Panc1 (cell line): Measurements from ENCODE around the gene RFTN1. TPM values are rescaled to one million over a fixed set of nuclear protein-coding genes. Genes with fewer than 3 reads are reported as not detected.

ENCODE experiments used
- ATAC-seq: fragments of 200-7000 bp; cut with Tn5 transposase; 2 replicates; pipeline ENCODE4 v1.9.1; 2020; ENCODE audit warnings: mild to moderate bottlenecking, moderate library complexity
- BruUV-seq: library from RNA; stranded (reverse); fragments of 400-500 nt; replicated peaks from 2 replicates; lab custom pipeline; 2021; lab: Mats Ljungman, UMichigan
- CTCF ChIA-PET: fragments of 300-600 bp; sonication (Branson Sonifier 250); formaldehyde crosslinking; loops from one replicate; lab custom pipeline; 2022; ENCODE audit warnings: antibody characterized with exemption; lab: Charles Lee
- POLR2A ChIA-PET: fragments of 300-600 bp; sonication (Branson Sonifier 250); formaldehyde crosslinking; loops from one replicate; lab custom pipeline; 2022; ENCODE audit warnings: antibody characterized with exemption; lab: Charles Lee
- DNase-seq: peaks from one replicate; pipeline ENCODE4 v3.0.0-alpha.2; 2010; ENCODE audit warnings: low read depth, low spot score
- H3K27ac ChIP-seq: 2 replicates; pipeline ENCODE4 v1.5.1; 2011; ENCODE audit warnings: mild to moderate bottlenecking, low read length, inconsistent platforms
- H3K27me3 ChIP-seq: fragments of 200-500 bp; sonication (Bioruptor generic); 2 replicates; pipeline ENCODE4 v1.6.0; 2014; ENCODE audit warnings: low read length, inconsistent platforms; ENCODE audit not compliant: control insufficient read depth, insufficient read depth
- H3K36me3 ChIP-seq: fragments of 200-500 bp; sonication (Bioruptor generic); 2 replicates; pipeline ENCODE4 v1.5.1; 2014; ENCODE audit warnings: inconsistent platforms, mild to moderate bottlenecking, low read length, moderate library complexity; ENCODE audit not compliant: control insufficient read depth, insufficient read depth
- H3K4me1 ChIP-seq: 2 replicates; pipeline ENCODE4 v1.5.1; 2011; ENCODE audit warnings: inconsistent platforms, mild to moderate bottlenecking, low read length, moderate library complexity; ENCODE audit not compliant: control insufficient read depth, insufficient read depth
- H3K4me3 ChIP-seq, 2 experiments: 2 replicates each; pipeline ENCODE4 v1.5.1; 2011 to 2012; ENCODE audit warnings: low read depth in 2 of 2, low read length in 2 of 2, mild to moderate bottlenecking in 2 of 2, inconsistent platforms in 1 of 2, moderate library complexity in 1 of 2
- H3K9me3 ChIP-seq: fragments of 200-500 bp; sonication (Bioruptor generic); 2 replicates; pipeline ENCODE4 v1.5.1; 2014; ENCODE audit warnings: low read depth, mild to moderate bottlenecking, inconsistent platforms, low read length, moderate library complexity; ENCODE audit not compliant: control insufficient read depth, insufficient read depth
- POLR2AphosphoS5 ChIP-seq: IDR thresholded peaks from 2 replicates; pipeline ENCODE4 v1.6.1; 2012; ENCODE audit warnings: mild to moderate bottlenecking, low read depth, low read length, moderate library complexity
- SIN3A ChIP-seq: IDR thresholded peaks from 2 replicates; pipeline ENCODE4 v1.6.1; 2012; ENCODE audit warnings: low read depth, mild to moderate bottlenecking, low read length, moderate library complexity, borderline replicate concordance; ENCODE audit not compliant: insufficient read depth
- TCF7L2 ChIP-seq: IDR thresholded peaks from 2 replicates; pipeline ENCODE4 v1.6.1; 2011; ENCODE audit warnings: mild to moderate bottlenecking, low read depth, low read length, inconsistent platforms
- in situ Hi-C: cut with HindIII; loops from 2 replicates; pipeline ENCODE4 v1.10.0; 2016; ENCODE audit warnings: low sequenced_read_pairs, low pct_unique_long_range_greater_than_20kb
- intact Hi-C: fragments of 100-400 bp; cut with micrococcal nuclease; formaldehyde crosslinking; loops from one replicate; pipeline ENCODE4 v1.10.0; 2022; ENCODE audit not compliant: unreplicated experiment
- total RNA-seq: library from RNA; stranded (reverse); gene quantifications from one replicate; pipeline ENCODE4 v1.2.1, GENCODE V29; 2021; ENCODE audit not compliant: unreplicated experiment
- TF ChIP-seq, protein P1 (sequence below): fragments of 450-650 bp; IDR thresholded peaks from 2 replicates; pipeline ENCODE4 v1.5.1; 2017; ENCODE audit warnings: mild to moderate bottlenecking
- TF ChIP-seq, protein P2 (sequence below), 2 experiments: IDR thresholded peaks; 2 replicates each; pipeline ENCODE4 v1.6.1; 2011 to 2012; ENCODE audit warnings: low read depth in 2 of 2, control low read depth in 1 of 2, low read length in 1 of 2, mild to moderate bottlenecking in 1 of 2, moderate library complexity in 1 of 2; ENCODE audit not compliant: insufficient read depth in 1 of 2

RFTN1 gene
- total RNA-seq, 1 experiment from 2014 or later: 0.90 TPM

DNA sequence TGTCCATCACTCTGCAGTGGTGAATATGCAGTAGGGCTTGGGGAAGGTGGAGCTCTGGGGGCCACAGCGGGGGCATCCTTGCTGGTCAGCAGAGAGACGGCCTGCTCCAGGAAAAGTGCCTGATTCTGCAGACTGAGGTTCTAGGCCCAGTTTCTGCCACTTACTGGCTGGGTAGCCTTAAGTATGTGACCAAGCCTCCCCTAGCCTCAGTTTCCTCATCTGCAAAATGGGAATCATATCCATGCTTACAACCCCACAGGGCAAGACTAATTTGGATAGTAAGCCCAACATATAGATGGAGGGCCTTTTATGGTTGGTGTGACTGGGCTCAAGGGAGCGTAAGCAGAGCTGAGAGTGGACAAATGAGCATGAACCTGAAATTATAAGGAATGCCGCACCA, 187.6 kb downstream of the RFTN1 start:
- ChIA-PET POLR2A (no interaction called here), CTCF (no interaction called here)
- H3K9me3 ChIP-seq: no peaks in the 10 kb centered on the region
- no peak overlapping the region for H3K4me3 ChIP-seq
- intact Hi-C loops (no loop called here), in situ Hi-C loops (no loop called here)
- DNase-seq (no peak), ATAC-seq (no peak)
- H3K27ac ChIP-seq: no peak overlapping the region
- no peaks in the 10 kb centered on the region for H3K27me3 ChIP-seq
- no peaks in the 10 kb centered on the region for H3K36me3 ChIP-seq
- BruUV-seq: no TSS peak
- TF ChIP-seq, protein P1, sequence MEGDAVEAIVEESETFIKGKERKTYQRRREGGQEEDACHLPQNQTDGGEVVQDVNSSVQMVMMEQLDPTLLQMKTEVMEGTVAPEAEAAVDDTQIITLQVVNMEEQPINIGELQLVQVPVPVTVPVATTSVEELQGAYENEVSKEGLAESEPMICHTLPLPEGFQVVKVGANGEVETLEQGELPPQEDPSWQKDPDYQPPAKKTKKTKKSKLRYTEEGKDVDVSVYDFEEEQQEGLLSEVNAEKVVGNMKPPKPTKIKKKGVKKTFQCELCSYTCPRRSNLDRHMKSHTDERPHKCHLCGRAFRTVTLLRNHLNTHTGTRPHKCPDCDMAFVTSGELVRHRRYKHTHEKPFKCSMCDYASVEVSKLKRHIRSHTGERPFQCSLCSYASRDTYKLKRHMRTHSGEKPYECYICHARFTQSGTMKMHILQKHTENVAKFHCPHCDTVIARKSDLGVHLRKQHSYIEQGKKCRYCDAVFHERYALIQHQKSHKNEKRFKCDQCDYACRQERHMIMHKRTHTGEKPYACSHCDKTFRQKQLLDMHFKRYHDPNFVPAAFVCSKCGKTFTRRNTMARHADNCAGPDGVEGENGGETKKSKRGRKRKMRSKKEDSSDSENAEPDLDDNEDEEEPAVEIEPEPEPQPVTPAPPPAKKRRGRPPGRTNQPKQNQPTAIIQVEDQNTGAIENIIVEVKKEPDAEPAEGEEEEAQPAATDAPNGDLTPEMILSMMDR: no peak
- TF ChIP-seq, protein P2, sequence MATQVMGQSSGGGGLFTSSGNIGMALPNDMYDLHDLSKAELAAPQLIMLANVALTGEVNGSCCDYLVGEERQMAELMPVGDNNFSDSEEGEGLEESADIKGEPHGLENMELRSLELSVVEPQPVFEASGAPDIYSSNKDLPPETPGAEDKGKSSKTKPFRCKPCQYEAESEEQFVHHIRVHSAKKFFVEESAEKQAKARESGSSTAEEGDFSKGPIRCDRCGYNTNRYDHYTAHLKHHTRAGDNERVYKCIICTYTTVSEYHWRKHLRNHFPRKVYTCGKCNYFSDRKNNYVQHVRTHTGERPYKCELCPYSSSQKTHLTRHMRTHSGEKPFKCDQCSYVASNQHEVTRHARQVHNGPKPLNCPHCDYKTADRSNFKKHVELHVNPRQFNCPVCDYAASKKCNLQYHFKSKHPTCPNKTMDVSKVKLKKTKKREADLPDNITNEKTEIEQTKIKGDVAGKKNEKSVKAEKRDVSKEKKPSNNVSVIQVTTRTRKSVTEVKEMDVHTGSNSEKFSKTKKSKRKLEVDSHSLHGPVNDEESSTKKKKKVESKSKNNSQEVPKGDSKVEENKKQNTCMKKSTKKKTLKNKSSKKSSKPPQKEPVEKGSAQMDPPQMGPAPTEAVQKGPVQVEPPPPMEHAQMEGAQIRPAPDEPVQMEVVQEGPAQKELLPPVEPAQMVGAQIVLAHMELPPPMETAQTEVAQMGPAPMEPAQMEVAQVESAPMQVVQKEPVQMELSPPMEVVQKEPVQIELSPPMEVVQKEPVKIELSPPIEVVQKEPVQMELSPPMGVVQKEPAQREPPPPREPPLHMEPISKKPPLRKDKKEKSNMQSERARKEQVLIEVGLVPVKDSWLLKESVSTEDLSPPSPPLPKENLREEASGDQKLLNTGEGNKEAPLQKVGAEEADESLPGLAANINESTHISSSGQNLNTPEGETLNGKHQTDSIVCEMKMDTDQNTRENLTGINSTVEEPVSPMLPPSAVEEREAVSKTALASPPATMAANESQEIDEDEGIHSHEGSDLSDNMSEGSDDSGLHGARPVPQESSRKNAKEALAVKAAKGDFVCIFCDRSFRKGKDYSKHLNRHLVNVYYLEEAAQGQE (IDR thresholded peaks at IDR 0.05; ENCODE audit: insufficient read depth in 1 of 2, low read depth in 2 of 2, low read length in 1 of 2): no peak
- TF ChIP-seq TCF7L2 (no peak), SIN3A (no peak), POLR2AphosphoS5 (no peak)
- no peaks in the 10 kb centered on the region for H3K4me1 ChIP-seq

DNA sequence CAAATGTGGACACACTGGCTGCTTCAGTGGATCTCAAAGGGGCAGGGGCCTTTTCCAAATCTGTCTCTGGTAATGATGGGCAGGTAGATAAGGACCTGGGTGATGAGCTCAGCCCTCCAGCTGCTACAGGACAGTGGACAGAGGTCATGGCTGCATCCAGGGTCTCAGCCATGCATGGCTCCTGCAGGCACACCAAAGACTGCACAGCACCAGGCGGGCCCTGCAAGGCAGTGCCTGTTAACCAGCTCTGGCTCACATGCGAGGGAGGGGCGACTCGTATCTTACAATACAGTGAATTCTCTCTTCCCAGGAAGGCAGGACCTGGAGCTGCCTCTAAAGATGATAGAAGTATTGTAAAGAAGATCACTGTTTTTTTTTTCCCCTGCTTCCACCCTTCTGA, 189.8 kb downstream of the RFTN1 start:
- Histone ChIP-seq H3K36me3 (no peaks in the 10 kb centered on the region), H3K4me3 (no peak overlapping the region), H3K27me3 (no peaks in the 10 kb centered on the region), H3K27ac (no peak overlapping the region), H3K4me1 (no peaks in the 10 kb centered on the region), H3K9me3 (no peaks in the 10 kb centered on the region)
- in situ Hi-C loops: no loop called here
- no peak for TF ChIP-seq SIN3A
- TF ChIP-seq, protein P1: no peak
- no peak for TF ChIP-seq TCF7L2
- TF ChIP-seq, protein P2 (IDR thresholded peaks at IDR 0.05; ENCODE audit: insufficient read depth in 1 of 2, low read depth in 2 of 2, low read length in 1 of 2): no peak
- TF ChIP-seq POLR2AphosphoS5: no peak
- DNase-seq (no peak), ATAC-seq (no peak)
- BruUV-seq: no TSS peak
- ChIA-PET POLR2A (interaction anchor here (0.6 kb wide), 1 partner anchor 628 kb away, joined by 4 read pairs; no protein-coding TSS in a partner anchor), CTCF (no interaction called here)
- intact Hi-C loops: no loop called here
